PFSK-1 (cell line): ENCODE results near the gene OSBPL8.

Experiments
- FOXP2 ChIP-seq: optimal IDR thresholded peaks from 2 replicates; pipeline ENCODE3; 2011; ENCODE audit warnings: borderline replicate concordance, control low read depth, inconsistent platforms; ENCODE audit not compliant: insufficient read depth; ENCODE audit errors: extremely low read length, extremely low read depth
- POLR2AphosphoS5 ChIP-seq: IDR thresholded peaks from 2 replicates; pipeline ENCODE4 v1.6.1; 2012; ENCODE audit warnings: low read depth, mild to moderate bottlenecking, control low read depth, low read length, moderate library complexity
- REST ChIP-seq, 2 experiments: IDR thresholded peaks; 2 replicates each; pipeline versions ENCODE4 v1.6.1 to v1.8.0; 2011 to 2012; ENCODE audit warnings: low read depth in 2 of 2, low read length in 2 of 2, control low read depth in 1 of 2, inconsistent platforms in 1 of 2, mild to moderate bottlenecking in 1 of 2, moderate library complexity in 1 of 2; ENCODE audit not compliant: insufficient read depth in 1 of 2
- SIN3A ChIP-seq: IDR thresholded peaks from 2 replicates; pipeline ENCODE4 v1.6.1; 2012; ENCODE audit warnings: mild to moderate bottlenecking, low read length, moderate library complexity, borderline replicate concordance; ENCODE audit not compliant: insufficient read depth
- TAF1 ChIP-seq: IDR thresholded peaks from 2 replicates; pipeline ENCODE4 v1.6.1; 2012; ENCODE audit warnings: low read length, control low read depth, borderline replicate concordance; ENCODE audit not compliant: insufficient read depth

Gene OSBPL8

GRCh38 chr12:76399040-76399439 lies 160.5 kb downstream of the OSBPL8 start:
- TF ChIP-seq TAF1 (no peak), SIN3A (no peak), POLR2AphosphoS5 (no peak), FOXP2 (no peak), REST (IDR thresholded peaks at IDR 0.05; ENCODE audit: insufficient read depth in 1 of 2, low read depth in 2 of 2, low read length in 2 of 2) (no peak)

GRCh38 chr12:76398106-76398505 lies 161.5 kb downstream of the OSBPL8 start:
- TF ChIP-seq TAF1 (no peak), SIN3A (no peak), POLR2AphosphoS5 (no peak), REST (IDR thresholded peaks at IDR 0.05; ENCODE audit: insufficient read depth in 1 of 2, low read depth in 2 of 2, low read length in 2 of 2) (no peak), FOXP2 (no peak)

- TF ChIP-seq POLR2AphosphoS5 (no peak), TAF1 (no peak), SIN3A (no peak), FOXP2 (no peak), REST (IDR thresholded peaks at IDR 0.05; ENCODE audit: insufficient read depth in 1 of 2, low read depth in 2 of 2, low read length in 2 of 2) (no peak)
These were observed 168.1 kb downstream of the OSBPL8 start for GRCh38 chr12:76391461-76391860.

GRCh38 chr12:76387614-76388013 lies 172.0 kb downstream of the OSBPL8 start:
- TF ChIP-seq TAF1 (no peak), REST (IDR thresholded peaks at IDR 0.05; ENCODE audit: insufficient read depth in 1 of 2, low read depth in 2 of 2, low read length in 2 of 2) (no peak), POLR2AphosphoS5 (no peak), FOXP2 (no peak), SIN3A (no peak)

GRCh38 chr12:76384560-76384959 lies 175.0 kb downstream of the OSBPL8 start:
- no peak for TF ChIP-seq SIN3A
- no peak for TF ChIP-seq POLR2AphosphoS5
- TF ChIP-seq FOXP2, result no peak
- no peak for TF ChIP-seq REST (IDR thresholded peaks at IDR 0.05; ENCODE audit: insufficient read depth in 1 of 2, low read depth in 2 of 2, low read length in 2 of 2)
- TF ChIP-seq TAF1, result no peak
